ENCODE results near the gene ME1. TPM values are rescaled to one million over a fixed set of nuclear protein-coding genes. Genes with fewer than 3 reads are reported as not detected.

Gene ME1
- total and polyA plus RNA-seq, 9 of the 15 experiments (the other 6 are each of a cell fraction or from before 2014, with no cell fraction given) = 3.2 to 10.4 (median 5.5) TPM

DNA sequence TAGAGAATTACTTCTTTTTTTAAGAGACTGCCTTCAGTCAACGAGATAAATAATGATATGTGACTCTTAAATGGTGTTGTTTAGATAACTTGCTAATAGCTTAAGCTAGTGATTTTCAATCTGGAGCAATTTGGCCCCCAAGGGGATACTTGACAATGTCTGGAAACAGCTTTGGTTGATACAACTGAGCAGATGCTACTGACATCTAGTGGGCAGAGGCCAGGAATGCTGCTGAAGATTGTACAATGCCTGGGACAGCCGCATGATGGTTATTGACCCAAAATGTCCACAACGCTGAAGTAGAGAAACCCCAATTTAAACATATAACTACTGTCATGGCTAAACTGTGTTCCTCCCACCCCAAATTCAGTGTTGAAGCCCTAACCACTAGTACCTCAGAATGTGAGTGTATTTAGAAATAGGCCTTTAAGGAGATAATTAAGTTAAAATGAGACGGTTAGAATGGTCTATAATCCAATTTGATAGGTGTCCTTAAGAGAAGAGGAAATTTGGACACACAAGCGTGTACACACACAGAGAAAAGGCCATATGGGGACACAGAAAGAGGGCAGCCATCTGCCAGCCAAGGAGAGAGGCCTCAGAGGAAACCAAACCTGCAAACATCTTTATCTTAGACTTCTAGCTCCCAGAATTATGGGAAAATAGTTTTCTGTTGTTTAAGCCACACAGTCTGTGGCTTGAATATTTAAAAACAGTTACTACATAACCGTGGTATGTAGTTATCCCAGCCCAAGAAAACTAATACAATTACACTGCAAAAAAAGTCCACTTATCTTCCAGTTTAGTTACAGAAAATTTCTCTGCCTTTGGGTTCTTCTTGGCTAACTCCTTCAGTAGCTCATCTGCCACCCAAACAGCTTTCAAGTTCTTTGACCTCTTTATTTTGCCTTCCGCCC is 215.5 kb downstream of the ME1 start (continued):
- TF ChIP-seq, protein P1, sequence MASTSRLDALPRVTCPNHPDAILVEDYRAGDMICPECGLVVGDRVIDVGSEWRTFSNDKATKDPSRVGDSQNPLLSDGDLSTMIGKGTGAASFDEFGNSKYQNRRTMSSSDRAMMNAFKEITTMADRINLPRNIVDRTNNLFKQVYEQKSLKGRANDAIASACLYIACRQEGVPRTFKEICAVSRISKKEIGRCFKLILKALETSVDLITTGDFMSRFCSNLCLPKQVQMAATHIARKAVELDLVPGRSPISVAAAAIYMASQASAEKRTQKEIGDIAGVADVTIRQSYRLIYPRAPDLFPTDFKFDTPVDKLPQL (IDR thresholded peaks at IDR 0.05; ENCODE audit: extremely low read depth, insufficient read length) = no peak
- TF ChIP-seq PBX2 (CRISPR knock-in tag; IDR thresholded peaks at IDR 0.05; ENCODE audit: low read depth) (no peak), PBX2 (tag; conservative IDR thresholded peaks at IDR 0.05; ENCODE audit: low read depth) (no peak), TEAD4 (IDR thresholded peaks at IDR 0.05; ENCODE audit: low read length) (peak; percentile 65), TEAD4 (CRISPR knock-in tag; IDR thresholded peaks at IDR 0.05; ENCODE audit: borderline replicate concordance) (no peak), HDAC2 (IDR thresholded peaks at IDR 0.05) (no peak), EZH2 (IDR thresholded peaks at IDR 0.05; ENCODE audit: borderline replicate concordance, low read depth, low read length) (no peak), RBM39 (optimal IDR thresholded peaks at IDR 0.05; ENCODE audit: low read depth, low read length) (no peak), HMBOX1 (IDR thresholded peaks at IDR 0.05) (no peak), ZNF592 (IDR thresholded peaks at IDR 0.05) (no peak), RAD21 (CRISPR knock-in tag; conservative IDR thresholded peaks at IDR 0.05 in 1 of 2, IDR thresholded peaks at IDR 0.05 in 1 of 2) (peak; percentile 86 to 91), TEAD1 (CRISPR knock-in tag; IDR thresholded peaks at IDR 0.05) (peak in 1 of 2 experiments; percentile 64; a peak in 1 of 4 replicates), KLF16 (IDR thresholded peaks at IDR 0.05) (no peak), HMG20A (CRISPR knock-in tag; conservative IDR thresholded peaks at IDR 0.05) (no peak), ZNF76 (CRISPR knock-in tag; IDR thresholded peaks at IDR 0.05; ENCODE audit: borderline replicate concordance) (no peak)
- TF ChIP-seq, protein P2, sequence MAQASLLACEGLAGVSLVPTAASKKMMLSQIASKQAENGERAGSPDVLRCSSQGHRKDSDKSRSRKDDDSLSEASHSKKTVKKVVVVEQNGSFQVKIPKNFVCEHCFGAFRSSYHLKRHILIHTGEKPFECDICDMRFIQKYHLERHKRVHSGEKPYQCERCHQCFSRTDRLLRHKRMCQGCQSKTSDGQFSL (CRISPR knock-in tag; IDR thresholded peaks at IDR 0.05) = no peak
- TF ChIP-seq, protein P2 (tag; IDR thresholded peaks at IDR 0.05) = no peak

Measured in K562 (cell line).